ENCODE data around the gene STK38L. TPM values are rescaled to one million over a fixed set of nuclear protein-coding genes. Genes with fewer than 3 reads are reported as not detected.

STK38L gene
- total RNA-seq, 2 donors from 2014 or later = 17.5 to 28.0 TPM

- no peak for TF ChIP-seq CTCF (IDR thresholded peaks at IDR 0.05)
- TF ChIP-seq POLR2A (IDR thresholded peaks at IDR 0.05) = no peak
- no peak overlapping the region for H3K4me3 ChIP-seq
- H3K9me3 ChIP-seq = no peaks in the 10 kb centered on the region
- 82 to 89% methylated on average over 2 of the region's 2 CpGs for WGBS, 2 donors
- intact Hi-C loops (cut with DNase I) = loop anchor here (10.0 kb wide), 2 partner anchors 165 to 295 kb away; partner anchors contain the start of gene TM7SF3
- no peaks in the 10 kb centered on the region for H3K27me3 ChIP-seq
- no peak for DNase-seq
- peaks cover 7% of the 10 kb centered on the region for H3K4me1 ChIP-seq
- no peak overlapping the region for H3K27ac ChIP-seq
- ATAC-seq = no peak
- peaks cover 0 to 17% of the 10 kb centered on the region in 2 donors for H3K36me3 ChIP-seq (replicated peaks in 1 of 2; ENCODE audit: insufficient read depth in 1 of 2, low read depth in 2 of 2)
Observed at GRCh38 chr12:27309293-27309994, 65.4 kb downstream of the STK38L start.

GRCh38 chr12:27309995-27310315 lies 65.9 kb downstream of the STK38L start:
- no peaks in the 10 kb centered on the region for H3K27me3 ChIP-seq
- no peak for ATAC-seq
- H3K4me3 ChIP-seq = no peak overlapping the region
- TF ChIP-seq CTCF (IDR thresholded peaks at IDR 0.05) (no peak), POLR2A (IDR thresholded peaks at IDR 0.05) (no peak)
- peaks cover 0 to 17% of the 10 kb centered on the region in 2 donors for H3K36me3 ChIP-seq (replicated peaks in 1 of 2; ENCODE audit: insufficient read depth in 1 of 2, low read depth in 2 of 2)
- H3K4me1 ChIP-seq = peaks cover 6% of the 10 kb centered on the region
- no peak for DNase-seq
- intact Hi-C loops (cut with DNase I) = loop anchor here (10.0 kb wide), 2 partner anchors 165 to 295 kb away; partner anchors contain the start of gene TM7SF3
- H3K27ac ChIP-seq = no peak overlapping the region
- WGBS, 2 donors = 95 to 100% methylated on average over 1 of the region's 1 CpG
- H3K9me3 ChIP-seq = no peaks in the 10 kb centered on the region

- WGBS, 2 donors = 93 to 95% methylated on average over 1 of the region's 1 CpG
- intact Hi-C loops (cut with DNase I) = no loop called here
Observed at GRCh38 chr12:27316947-27317346, 72.9 kb downstream of the STK38L start.

GRCh38 chr12:27319409-27319808 lies 75.3 kb downstream of the STK38L start:
- no peak for TF ChIP-seq POLR2A (IDR thresholded peaks at IDR 0.05)
- no peak for TF ChIP-seq CTCF (IDR thresholded peaks at IDR 0.05)
- H3K27me3 ChIP-seq = no peaks in the 10 kb centered on the region
- H3K9me3 ChIP-seq = no peaks in the 10 kb centered on the region
- no peaks in the 10 kb centered on the region for H3K4me1 ChIP-seq
- intact Hi-C loops (cut with DNase I) = no loop called here
- H3K27ac ChIP-seq = no peak overlapping the region
- no peak overlapping the region for H3K4me3 ChIP-seq
- peaks cover 0 to 31% of the 10 kb centered on the region in 2 donors for H3K36me3 ChIP-seq (replicated peaks in 1 of 2; ENCODE audit: insufficient read depth in 1 of 2, low read depth in 2 of 2)
- WGBS, 2 donors = 44% methylated on average over 1 of the region's 1 CpG
- no peak for ATAC-seq
- DNase-seq = no peak

More at GRCh38 chr12:27316947-27317346, 72.9 kb downstream of the STK38L start:
- no peak for TF ChIP-seq POLR2A (IDR thresholded peaks at IDR 0.05)
- no peak for TF ChIP-seq CTCF (IDR thresholded peaks at IDR 0.05)
- H3K27ac ChIP-seq = no peak overlapping the region
- H3K9me3 ChIP-seq = no peaks in the 10 kb centered on the region
- H3K27me3 ChIP-seq = no peaks in the 10 kb centered on the region
- peaks cover 0 to 24% of the 10 kb centered on the region in 2 donors for H3K36me3 ChIP-seq (replicated peaks in 1 of 2; ENCODE audit: insufficient read depth in 1 of 2, low read depth in 2 of 2)
- no peak overlapping the region for H3K4me3 ChIP-seq
- no peak for DNase-seq
- no peak for ATAC-seq
- H3K4me1 ChIP-seq = no peaks in the 10 kb centered on the region

- peaks cover 0 to 31% of the 10 kb centered on the region in 2 donors for H3K36me3 ChIP-seq (replicated peaks in 1 of 2; ENCODE audit: insufficient read depth in 1 of 2, low read depth in 2 of 2)
- H3K4me1 ChIP-seq = no peaks in the 10 kb centered on the region
- TF ChIP-seq POLR2A (IDR thresholded peaks at IDR 0.05) = no peak
- ATAC-seq (no peak), DNase-seq (no peak)
- H3K27ac ChIP-seq = no peak overlapping the region
- H3K9me3 ChIP-seq = no peaks in the 10 kb centered on the region
- H3K4me3 ChIP-seq = no peak overlapping the region
- no peaks in the 10 kb centered on the region for H3K27me3 ChIP-seq
- intact Hi-C loops (cut with DNase I) = no loop called here
- 95 to 98% methylated on average over 2 of the region's 2 CpGs for WGBS, 2 donors
Observed at GRCh38 chr12:27319848-27320247, 75.8 kb downstream of the STK38L start.
